HG03378 (cell line): ENCODE measurements around the gene NOXA1.

Experiments used
- ATAC-seq: cut with Tn5 transposase; IDR thresholded peaks from one replicate; pipeline ENCODE4 v1.9.1; 2021; ENCODE audit warnings: mild to moderate bottlenecking, moderate library complexity; ENCODE audit not compliant: unreplicated experiment

Gene NOXA1

GRCh38 chr9:137452761-137453642, 29.8 kb downstream of the NOXA1 start:
- no peak for ATAC-seq

GRCh38 chr9:137453643-137454081, 30.5 kb downstream of the NOXA1 start:
- ATAC-seq: no peak

- ATAC-seq: no peak
Observed at GRCh38 chr9:137454145-137454596, 31.0 kb downstream of the NOXA1 start.

GRCh38 chr9:137454597-137455358, 31.6 kb downstream of the NOXA1 start:
- no peak for ATAC-seq

- ATAC-seq: no peak
Observed at GRCh38 chr9:137455359-137455991, 32.3 kb downstream of the NOXA1 start.

GRCh38 chr9:137456061-137456863, 33.1 kb downstream of the NOXA1 start:
- no peak for ATAC-seq

- ATAC-seq: no peak
Observed at GRCh38 chr9:137456864-137457405, 33.7 kb downstream of the NOXA1 start.

GRCh38 chr9:137457406-137458193, 34.4 kb downstream of the NOXA1 start:
- no peak for ATAC-seq

- ATAC-seq: no peak
Observed at GRCh38 chr9:137458194-137459151, 35.3 kb downstream of the NOXA1 start.

GRCh38 chr9:137459152-137459600, 36.0 kb downstream of the NOXA1 start, which contains the start of gene NSMF:
Gene NSMF (minus strand): TSS chr9:137459334. CDS start chr9:137459102, 232 bp downstream.
- ATAC-seq: peak; percentile 37

GRCh38 chr9:137459601-137460362, 36.6 kb downstream of the NOXA1 start:
- ATAC-seq: no peak

GRCh38 chr9:137460363-137461315, 37.4 kb downstream of the NOXA1 start:
- no peak for ATAC-seq

- no peak for ATAC-seq
Observed at GRCh38 chr9:137461316-137461662, 38.1 kb downstream of the NOXA1 start.

GRCh38 chr9:137461663-137462395, 38.6 kb downstream of the NOXA1 start:
- peak; percentile 58 for ATAC-seq

- ATAC-seq: no peak
Observed at GRCh38 chr9:137462396-137462985, 39.3 kb downstream of the NOXA1 start.
